ENCODE data around the gene PER1. TPM values are rescaled to one million over a fixed set of nuclear protein-coding genes. Genes with fewer than 3 reads are reported as not detected.

Gene PER1
- total and polyA plus RNA-seq, 7 donors = 48.9 to 278 (median 145) TPM

- peak within 1 kb of the TSS; percentile 100 for H3K27ac ChIP-seq
- no peaks in the 10 kb centered on the region for H3K9me3 ChIP-seq
- peaks cover 0 to 26% of the 10 kb centered on the region in 2 donors for H3K36me3 ChIP-seq (ENCODE audit: insufficient read depth in 1 of 2, low read depth in 1 of 2)
- intact Hi-C loops (cut with DNase I) = no loop called here
- no peak for TF ChIP-seq CTCF (IDR thresholded peaks at IDR 0.05)
- peaks cover 38% of the 10 kb centered on the region for H3K4me1 ChIP-seq
- H3K27me3 ChIP-seq (ENCODE audit: insufficient read depth in 3 of 3, low read length in 2 of 3) = no peaks in the 10 kb centered on the region
- 0% methylated on average over 48 to 75 of the region's 75 CpGs for WGBS, 3 donors
- peak within 1 kb of the TSS; percentile 99 for H3K4me3 ChIP-seq
- DNase-seq (peak; percentile 89 to 93), ATAC-seq (peak; percentile 47 to 66 (median 58))
These were observed 10.2 kb upstream of the PER1 start, which contains the start of gene VAMP2 for GRCh38 chr17:8162233-8162996. VAMP2 (minus strand) TSS chr17:8162948; CDS start chr17:8162879, 69 bp downstream.

DNA sequence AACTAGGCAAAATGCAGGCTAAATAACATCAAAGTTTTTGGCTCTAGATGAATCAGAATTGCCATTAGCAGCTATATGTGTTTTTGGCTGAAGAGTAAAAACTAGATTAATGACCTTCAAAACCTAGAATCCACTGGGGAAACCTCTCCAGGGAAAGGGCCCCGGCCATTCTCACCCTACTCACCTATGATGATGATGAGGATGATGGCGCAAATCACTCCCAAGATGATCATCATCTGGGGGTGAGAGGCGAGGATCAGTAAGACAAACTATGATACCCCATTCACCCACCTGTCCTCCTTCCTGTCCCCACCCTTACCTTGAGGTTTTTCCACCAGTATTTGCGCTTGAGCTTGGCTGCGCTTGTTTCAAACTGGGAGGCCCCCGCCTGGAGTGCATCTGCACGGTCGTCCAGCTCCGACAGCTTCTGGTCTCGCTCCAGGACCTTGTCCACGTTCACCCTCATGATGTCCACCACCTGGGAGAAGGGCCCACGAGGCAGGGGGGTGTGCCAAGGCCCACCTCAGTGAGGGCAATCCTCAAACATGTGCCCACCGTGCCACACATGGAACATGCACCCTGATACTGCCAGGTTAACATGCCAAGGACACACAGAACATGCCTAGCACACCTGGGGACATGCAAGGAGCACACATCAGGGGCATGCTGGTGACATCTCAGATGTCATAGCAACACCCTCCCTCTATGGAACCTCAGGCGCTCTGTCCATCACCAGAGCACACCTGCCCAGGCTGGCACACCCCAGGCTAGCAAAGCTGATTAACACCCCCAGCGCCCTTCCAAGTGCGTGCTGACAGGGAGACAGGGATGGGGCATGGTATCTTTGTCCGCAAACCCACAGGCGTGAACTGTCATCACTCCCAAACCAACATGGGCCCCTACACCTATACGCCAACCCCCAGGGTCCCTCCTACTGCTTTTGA, 9.4 kb upstream of the PER1 start:
- no peaks in the 10 kb centered on the region for H3K27me3 ChIP-seq (ENCODE audit: insufficient read depth in 3 of 3, low read length in 2 of 3)
- H3K4me1 ChIP-seq = peaks cover 38% of the 10 kb centered on the region
- H3K27ac ChIP-seq = peak overlapping the region; percentile 100
- no peak for TF ChIP-seq CTCF (IDR thresholded peaks at IDR 0.05)
- no peaks in the 10 kb centered on the region for H3K9me3 ChIP-seq
- DNase-seq (peak; percentile 34 to 55), ATAC-seq (peak in 2 of 4 donors; percentile 4 to 6)
- intact Hi-C loops (cut with DNase I) = no loop called here
- H3K4me3 ChIP-seq = peak overlapping the region; percentile 99
- peaks cover 0 to 26% of the 10 kb centered on the region in 2 donors for H3K36me3 ChIP-seq (ENCODE audit: insufficient read depth in 1 of 2, low read depth in 1 of 2)
- WGBS, 3 donors = 37 to 48% (median 41%) methylated on average over 18 to 19 of the region's 19 CpGs

DNA sequence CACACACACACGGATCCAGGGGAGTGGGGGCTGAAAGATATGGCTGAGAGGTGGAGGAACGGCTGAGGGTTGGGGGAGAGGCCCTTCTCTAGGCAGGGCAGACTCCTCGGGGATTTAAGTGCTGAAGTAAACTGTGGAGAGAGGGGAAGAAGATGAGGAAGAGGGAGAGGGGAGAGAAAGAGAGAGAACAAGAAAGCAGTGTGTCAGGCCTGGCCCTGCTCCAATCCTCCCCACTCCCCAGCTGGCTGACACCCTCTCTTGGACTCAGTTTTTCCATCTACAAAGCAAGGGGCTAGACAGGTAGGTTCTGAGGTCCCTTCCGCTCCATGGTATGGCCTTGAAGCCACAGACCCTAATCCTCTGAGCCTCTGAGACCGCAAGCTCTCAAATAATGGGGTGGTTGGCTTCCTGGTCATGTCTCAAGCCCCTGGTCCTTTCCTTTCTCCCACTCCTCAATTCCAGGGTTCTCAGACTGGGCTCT, 8.6 kb upstream of the PER1 start:
- Histone ChIP-seq H3K4me3 (peak overlapping the region; percentile 99), H3K36me3 (ENCODE audit: insufficient read depth in 1 of 2, low read depth in 1 of 2) (peaks cover 0 to 26% of the 10 kb centered on the region in 2 donors), H3K27me3 (ENCODE audit: insufficient read depth in 3 of 3, low read length in 2 of 3) (no peaks in the 10 kb centered on the region), H3K27ac (peak overlapping the region; percentile 100), H3K9me3 (no peaks in the 10 kb centered on the region), H3K4me1 (peaks cover 38% of the 10 kb centered on the region)
- DNase-seq = peak in 1 of 2 donors; percentile 12
- no peak for ATAC-seq
- intact Hi-C loops (cut with DNase I) = no loop called here
- no peak for TF ChIP-seq CTCF (IDR thresholded peaks at IDR 0.05)
- WGBS, 3 donors = 54 to 67% (median 64%) methylated on average over 3 to 5 of the region's 5 CpGs

GRCh38 chr17:8160224-8160577, 8.0 kb upstream of the PER1 start:
- no peak for ATAC-seq
- Histone ChIP-seq H3K4me3 (no peak overlapping the region), H3K4me1 (peaks cover 38% of the 10 kb centered on the region), H3K27ac (peak overlapping the region; percentile 100), H3K9me3 (no peaks in the 10 kb centered on the region), H3K36me3 (ENCODE audit: insufficient read depth in 1 of 2, low read depth in 1 of 2) (peaks cover 0 to 26% of the 10 kb centered on the region in 2 donors), H3K27me3 (ENCODE audit: insufficient read depth in 3 of 3, low read length in 2 of 3) (no peaks in the 10 kb centered on the region)
- no peak for TF ChIP-seq CTCF (IDR thresholded peaks at IDR 0.05)
- 49 to 78% (median 55%) methylated on average over 3 to 4 of the region's 4 CpGs for WGBS, 3 donors
- peak in 1 of 2 donors; percentile 1 for DNase-seq
- intact Hi-C loops (cut with DNase I) = no loop called here
